ENCODE measurements around the gene PTPRB.

GRCh38 chr12:70484464-70484863, 152.8 kb downstream of the PTPRB start:
- TF ChIP-seq CTCF (IDR thresholded peaks at IDR 0.05; ENCODE audit: low read depth, low read length) (no peak), POLR2A (IDR thresholded peaks at IDR 0.05; ENCODE audit: extremely low read depth, insufficient read length) (no peak)
